ENCODE data around the gene NRK.
"Not testable (repeated sequence)": the region's sequence is repeated elsewhere in the genome, so short reads cannot be mapped to it uniquely, and the experiment has no call there.

The NRK gene

GRCh38 chrX:105882581-105883275, 60.4 kb downstream of the NRK start:
- no peak for DNase-seq

DNA sequence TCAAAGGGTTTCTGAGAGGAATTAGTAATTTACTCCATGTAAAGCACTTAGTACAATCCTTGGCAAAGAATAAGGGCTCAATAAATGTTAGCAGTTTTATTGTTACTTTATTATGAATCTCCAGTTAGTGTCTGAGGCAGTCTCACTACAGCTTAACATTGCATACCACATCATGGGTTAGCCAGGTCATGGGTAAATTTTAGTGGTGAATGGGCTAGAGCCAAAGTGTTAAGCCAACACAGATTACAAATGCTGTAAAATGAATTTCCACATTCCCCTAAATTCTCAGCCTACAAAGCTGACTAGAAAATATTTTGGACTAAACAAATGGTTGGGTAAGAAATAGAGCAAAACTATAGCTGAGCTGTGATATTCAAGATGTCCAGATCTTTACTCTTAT, 72.4 kb downstream of the NRK start:
- DNase-seq, result no peak

- no peak for DNase-seq
These were observed 87.2 kb downstream of the NRK start for GRCh38 chrX:105909576-105909975.

DNA sequence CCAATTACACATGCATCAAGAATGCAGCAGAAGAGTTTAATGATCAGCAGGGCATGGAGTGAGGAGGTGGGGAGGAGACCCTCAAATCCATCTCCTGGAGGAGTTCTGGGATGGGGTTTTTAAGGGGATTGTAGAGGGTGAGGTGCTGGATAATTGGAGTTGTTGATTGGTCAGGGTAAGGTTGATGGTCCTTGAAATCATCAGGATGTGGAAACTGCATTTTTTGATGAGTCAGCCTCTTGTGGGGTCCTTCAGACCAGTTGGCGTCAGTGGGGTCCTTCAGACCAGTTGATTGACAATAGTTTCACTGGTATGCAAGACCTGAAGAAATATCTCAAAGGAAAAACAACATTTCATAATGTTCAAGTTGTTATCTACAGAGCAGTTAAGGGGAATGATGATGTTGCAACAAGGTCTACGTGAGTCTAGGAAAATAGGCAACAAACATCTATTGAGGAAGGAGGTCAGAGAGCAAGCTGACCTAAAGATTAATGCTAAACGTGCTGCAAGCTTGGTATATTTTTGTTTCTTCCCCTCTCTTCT, 88.3 kb downstream of the NRK start:
- no peak for DNase-seq

- DNase-seq, result no peak
These were observed 122.9 kb downstream of the NRK start for GRCh38 chrX:105945266-105945665.

GRCh38 chrX:105969487-105969886, 147.1 kb downstream of the NRK start:
- no peak for DNase-seq

GRCh38 chrX:105972690-105973386, 150.5 kb downstream of the NRK start:
- DNase-seq, result no peak

DNA sequence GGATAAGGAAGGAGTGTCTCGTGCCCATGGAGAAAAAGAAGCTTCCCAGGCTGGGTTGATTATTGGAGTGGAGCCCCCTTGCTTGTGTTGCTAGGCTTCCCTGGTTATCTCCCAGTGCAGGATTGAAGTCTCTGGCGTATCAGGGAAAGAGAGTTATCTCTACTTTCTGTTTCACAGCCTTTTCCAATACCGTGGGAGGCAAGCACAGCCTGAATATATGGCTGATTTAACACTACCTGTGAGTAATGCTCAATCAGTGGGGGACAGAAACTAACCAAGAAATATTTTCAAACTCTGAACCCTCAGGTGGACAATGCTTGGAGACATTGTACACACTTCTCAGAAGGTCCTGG, 151.0 kb downstream of the NRK start:
- DNase-seq, result no peak

DNA sequence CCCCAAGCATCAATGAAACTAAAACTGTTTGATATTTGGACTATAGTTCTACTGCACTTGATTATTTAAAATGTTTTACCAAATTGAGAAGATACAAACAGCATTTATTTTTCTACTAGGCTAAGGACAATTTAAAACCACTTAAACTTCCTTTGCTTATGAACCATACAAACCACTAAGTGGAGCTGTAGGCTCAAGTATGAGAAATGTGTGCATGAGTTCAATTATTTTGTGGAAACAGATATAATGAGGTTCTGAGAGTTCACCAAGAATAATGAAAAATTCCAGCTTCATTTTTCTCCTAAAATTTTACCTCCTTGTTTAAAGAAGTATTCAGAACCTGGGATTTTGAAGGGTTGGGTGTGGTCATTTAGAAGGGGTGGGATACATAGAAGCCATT, 153.0 kb downstream of the NRK start:
- DNase-seq, result no peak

DNA sequence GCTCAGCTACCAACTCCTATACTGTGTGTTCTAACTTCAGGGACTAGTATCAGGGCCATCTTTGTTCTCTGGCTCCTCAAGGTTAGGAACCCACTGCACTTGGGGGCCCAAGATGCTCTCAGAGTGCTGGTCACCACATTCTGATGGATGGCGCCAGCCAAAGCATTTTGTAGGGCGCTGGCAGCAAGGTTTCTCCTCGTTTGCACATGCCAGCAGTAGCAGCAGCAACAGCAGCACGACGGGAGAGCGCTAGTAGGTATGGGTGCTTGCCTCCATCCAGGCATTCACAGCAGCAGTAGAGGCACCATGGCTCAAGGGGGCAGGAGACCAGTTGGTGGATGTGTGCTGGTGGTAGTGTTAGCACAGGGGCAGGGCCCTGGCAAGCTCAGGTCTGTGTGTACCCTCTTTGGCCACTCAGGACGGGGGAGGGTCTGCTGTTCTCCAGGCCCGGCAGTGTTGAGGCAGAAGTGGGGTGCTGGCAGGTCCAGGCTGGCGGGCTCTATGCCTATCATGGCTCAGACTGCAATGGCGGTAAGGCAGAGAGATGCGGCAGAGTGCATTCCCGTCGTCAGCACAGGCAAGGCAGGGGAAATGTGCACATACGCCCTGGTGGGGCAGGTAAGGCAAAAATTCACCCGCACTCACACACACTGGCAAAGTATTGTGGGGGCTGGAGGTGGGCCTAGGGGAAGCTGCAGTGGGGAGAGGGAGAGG, 159.6 kb downstream of the NRK start:
- DNase-seq, result no peak

DNA sequence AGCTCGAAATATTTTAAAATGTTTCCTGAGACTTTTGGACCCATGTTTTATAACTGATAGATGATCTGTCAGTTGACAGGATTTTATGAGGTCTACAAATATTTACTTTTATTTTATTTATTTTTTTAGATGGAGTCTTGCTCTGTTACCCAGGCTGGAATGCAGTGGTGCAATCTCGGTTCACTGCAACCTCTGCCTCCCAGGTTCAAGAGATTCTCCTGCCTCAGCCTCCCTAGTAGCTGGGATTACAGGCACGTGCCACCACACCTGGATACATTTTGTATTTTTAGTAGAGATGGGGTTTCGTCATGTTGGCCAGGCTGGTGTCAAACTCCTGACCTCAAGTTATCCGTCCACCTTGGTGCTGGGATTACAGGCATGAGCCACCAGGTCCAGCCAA, 166.1 kb downstream of the NRK start:
- not testable (repeated sequence) for DNase-seq

GRCh38 chrX:105999294-105999693, 177.0 kb downstream of the NRK start:
- no peak for DNase-seq

GRCh38 chrX:106000203-106000602, 177.9 kb downstream of the NRK start:
- DNase-seq, result no peak

DNA sequence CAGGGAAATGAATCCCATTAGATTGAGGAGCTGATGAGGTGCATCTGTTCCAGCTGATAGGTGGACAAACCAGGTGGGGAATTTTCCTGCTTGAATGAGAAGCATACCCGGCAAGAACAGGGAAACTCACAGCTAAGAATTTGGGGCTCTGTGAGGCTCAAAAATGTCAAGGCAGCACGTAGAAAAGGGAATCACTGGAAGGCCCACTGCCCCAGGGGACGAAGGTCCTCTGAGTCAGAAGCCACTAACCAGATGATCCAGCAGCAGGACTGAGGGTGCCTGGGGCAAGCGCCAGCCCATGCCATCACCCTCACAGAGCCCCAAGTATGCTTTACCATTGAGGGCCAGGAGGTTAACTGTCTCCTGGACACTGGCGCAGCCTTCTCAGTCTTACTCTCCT, 178.3 kb downstream of the NRK start:
- DNase-seq, result not testable (repeated sequence)

DNA sequence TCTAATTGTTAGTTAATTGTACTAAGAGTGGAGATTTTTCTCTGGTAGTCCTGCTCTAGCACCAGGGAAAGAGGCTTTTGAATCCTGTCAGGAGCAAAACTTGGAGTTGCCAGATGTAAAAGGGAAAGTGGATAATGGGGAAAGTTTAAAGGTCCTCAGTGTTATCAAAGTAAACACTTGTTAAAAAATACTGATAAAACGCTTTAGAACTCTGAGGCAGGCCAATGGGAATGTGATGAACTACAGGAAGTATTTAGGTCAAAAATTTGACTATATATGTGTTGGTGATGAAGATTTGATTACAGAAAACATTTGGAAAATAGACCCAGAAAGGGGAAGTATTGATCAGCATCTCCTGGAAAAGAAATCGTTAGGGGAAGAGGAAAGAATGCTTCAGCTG, 183.3 kb downstream of the NRK start:
- DNase-seq, result no peak

GRCh38 chrX:106007815-106008214, 185.5 kb downstream of the NRK start:
- DNase-seq, result no peak
